ENCODE results near the gene PBX3. TPM values are rescaled to one million over a fixed set of nuclear protein-coding genes. Genes with fewer than 3 reads are reported as not detected.

The PBX3 gene
- total RNA-seq, 1 experiment from 2014 or later = 1.5 TPM

DNA sequence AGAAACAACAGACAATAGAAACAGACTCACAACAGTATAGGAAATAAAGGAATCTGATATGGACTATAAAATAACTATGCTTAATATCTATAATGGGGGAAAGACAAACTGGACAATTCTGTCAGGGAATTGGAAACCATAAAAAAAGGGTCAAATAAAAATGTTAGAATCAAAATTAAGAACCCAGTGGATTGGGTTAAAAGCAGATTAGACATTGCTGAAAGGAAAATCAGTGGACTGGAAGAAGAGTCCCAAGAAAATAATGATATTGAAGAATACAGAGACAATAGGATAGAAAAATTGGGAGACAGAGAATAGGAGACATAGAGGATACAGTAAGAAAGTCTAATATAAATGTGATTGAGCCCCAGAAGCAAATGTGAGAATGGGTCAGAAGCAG is 199.2 kb downstream of the PBX3 start:
- POLR2A ChIA-PET (ENCODE audit: low non-redundant PET) = no interaction called here
- CTCF ChIA-PET = no interaction called here

DNA sequence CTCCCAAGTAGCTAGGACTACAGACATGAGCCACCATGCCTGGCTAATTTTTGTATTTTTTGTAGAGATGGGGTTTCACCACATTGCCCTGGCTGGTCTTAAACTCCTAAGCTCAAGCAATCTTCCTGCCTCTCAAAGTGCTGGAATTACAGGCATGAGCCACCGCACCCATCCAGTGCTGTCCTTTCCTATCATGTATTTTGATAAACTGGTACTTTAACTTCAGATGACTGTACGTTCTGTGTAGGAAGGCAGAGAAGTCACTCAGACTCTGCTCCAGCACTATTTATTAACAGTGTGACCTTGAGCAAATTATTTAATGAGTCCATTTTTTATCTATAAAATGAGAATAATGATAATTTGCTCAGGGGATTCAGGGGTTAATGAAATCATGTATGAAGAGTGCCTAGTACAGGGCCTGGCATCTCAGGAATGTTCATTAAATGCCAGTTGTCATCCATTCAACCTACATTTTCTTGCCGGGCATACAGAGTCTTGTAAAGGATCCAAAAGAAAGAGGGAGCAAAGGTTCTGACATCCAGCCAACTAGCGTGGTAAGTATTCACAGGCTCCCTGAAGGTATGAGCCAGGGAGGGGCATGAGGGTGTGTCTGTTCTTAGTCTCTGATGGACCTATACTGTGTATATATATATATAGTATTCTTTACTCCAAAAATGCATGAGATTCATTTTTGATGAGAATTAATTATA is 201.9 kb downstream of the PBX3 start:
- H3K4me1 ChIP-seq (ENCODE audit: insufficient read depth, low read length, poor library complexity, severe bottlenecking) = no peaks in the 10 kb centered on the region
- no TSS peak for BruUV-seq (replicated peaks)
- no peaks in the 10 kb centered on the region for H3K36me3 ChIP-seq (ENCODE audit: insufficient read depth, low read length, poor library complexity, severe bottlenecking)
- H3K4me3 ChIP-seq (ENCODE audit: low read depth, low read length, poor library complexity, severe bottlenecking) = no peak overlapping the region
- TF ChIP-seq, protein P1, sequence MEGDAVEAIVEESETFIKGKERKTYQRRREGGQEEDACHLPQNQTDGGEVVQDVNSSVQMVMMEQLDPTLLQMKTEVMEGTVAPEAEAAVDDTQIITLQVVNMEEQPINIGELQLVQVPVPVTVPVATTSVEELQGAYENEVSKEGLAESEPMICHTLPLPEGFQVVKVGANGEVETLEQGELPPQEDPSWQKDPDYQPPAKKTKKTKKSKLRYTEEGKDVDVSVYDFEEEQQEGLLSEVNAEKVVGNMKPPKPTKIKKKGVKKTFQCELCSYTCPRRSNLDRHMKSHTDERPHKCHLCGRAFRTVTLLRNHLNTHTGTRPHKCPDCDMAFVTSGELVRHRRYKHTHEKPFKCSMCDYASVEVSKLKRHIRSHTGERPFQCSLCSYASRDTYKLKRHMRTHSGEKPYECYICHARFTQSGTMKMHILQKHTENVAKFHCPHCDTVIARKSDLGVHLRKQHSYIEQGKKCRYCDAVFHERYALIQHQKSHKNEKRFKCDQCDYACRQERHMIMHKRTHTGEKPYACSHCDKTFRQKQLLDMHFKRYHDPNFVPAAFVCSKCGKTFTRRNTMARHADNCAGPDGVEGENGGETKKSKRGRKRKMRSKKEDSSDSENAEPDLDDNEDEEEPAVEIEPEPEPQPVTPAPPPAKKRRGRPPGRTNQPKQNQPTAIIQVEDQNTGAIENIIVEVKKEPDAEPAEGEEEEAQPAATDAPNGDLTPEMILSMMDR (conservative IDR thresholded peaks at IDR 0.05; ENCODE audit: low read depth, low read length) = no peak
- TF ChIP-seq EZH2 (IDR thresholded peaks at IDR 0.05; ENCODE audit: borderline replicate concordance, low read depth, low read length, poor library complexity, severe bottlenecking) = no peak
- intact Hi-C loops (cut with micrococcal nuclease; ENCODE audit: unreplicated experiment) = no loop called here
- CTCF ChIA-PET = no interaction called here
- peaks cover 37% of the 10 kb centered on the region for H3K27me3 ChIP-seq (replicated peaks; ENCODE audit: insufficient read depth, low read depth, low read length, poor library complexity)
- DNase-seq (ENCODE audit: low spot score) = no peak
- no peaks in the 10 kb centered on the region for H3K9me3 ChIP-seq (ENCODE audit: low read depth, low read length, poor library complexity, severe bottlenecking)
- H3K27ac ChIP-seq (ENCODE audit: low read depth, low read length, poor library complexity, severe bottlenecking) = no peak overlapping the region
- POLR2A ChIA-PET (ENCODE audit: low non-redundant PET) = no interaction called here

More for the DNA sequence above, 199.2 kb downstream of the PBX3 start:
- H3K9me3 ChIP-seq (ENCODE audit: low read depth, low read length, poor library complexity, severe bottlenecking) = no peaks in the 10 kb centered on the region
- no peak for TF ChIP-seq EZH2 (IDR thresholded peaks at IDR 0.05; ENCODE audit: borderline replicate concordance, low read depth, low read length, poor library complexity, severe bottlenecking)
- H3K36me3 ChIP-seq (ENCODE audit: insufficient read depth, low read length, poor library complexity, severe bottlenecking) = no peaks in the 10 kb centered on the region
- no peak for DNase-seq (ENCODE audit: low spot score)
- H3K27me3 ChIP-seq (replicated peaks; ENCODE audit: insufficient read depth, low read depth, low read length, poor library complexity) = peaks cover 54% of the 10 kb centered on the region
- H3K4me3 ChIP-seq (ENCODE audit: low read depth, low read length, poor library complexity, severe bottlenecking) = no peak overlapping the region
- no peak overlapping the region for H3K27ac ChIP-seq (ENCODE audit: low read depth, low read length, poor library complexity, severe bottlenecking)
- intact Hi-C loops (cut with micrococcal nuclease; ENCODE audit: unreplicated experiment) = no loop called here
- BruUV-seq (replicated peaks) = no TSS peak
- no peaks in the 10 kb centered on the region for H3K4me1 ChIP-seq (ENCODE audit: insufficient read depth, low read length, poor library complexity, severe bottlenecking)

DNA sequence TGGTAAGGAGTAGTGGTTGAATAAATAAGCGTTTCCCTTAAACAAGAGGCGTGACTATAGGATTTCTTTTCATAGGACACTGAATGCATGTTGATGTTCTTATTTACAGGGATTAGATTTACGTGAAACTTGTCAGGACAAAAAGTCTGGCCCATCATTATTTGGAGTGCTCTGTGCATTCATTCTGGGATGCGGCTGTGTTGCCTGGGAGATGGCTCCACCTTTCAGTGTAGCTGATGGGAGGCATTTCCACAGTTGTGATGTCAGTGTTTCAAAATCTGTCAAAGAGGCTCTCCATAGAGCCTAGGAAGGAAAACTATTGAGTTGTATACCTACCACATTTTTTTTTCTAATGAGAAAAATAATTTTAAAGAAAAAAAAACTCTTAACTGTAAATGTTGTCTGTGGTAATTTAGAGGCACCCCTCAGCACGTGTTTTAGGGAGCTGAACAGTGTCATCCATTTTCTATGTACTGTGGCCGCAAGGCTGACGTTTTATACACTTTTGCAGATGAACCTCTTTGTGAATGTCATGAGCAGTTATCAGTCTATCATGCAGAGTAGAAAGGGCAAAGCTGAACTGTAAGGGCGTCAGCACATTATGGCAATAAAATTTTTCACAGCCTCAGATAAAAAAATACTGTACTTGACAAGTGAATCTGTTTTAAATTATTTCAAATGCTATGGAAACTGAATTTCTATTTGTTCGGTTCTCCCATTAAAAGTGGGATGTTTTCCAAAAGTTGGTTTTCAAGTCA is 202.7 kb downstream of the PBX3 start:
- Histone ChIP-seq H3K4me1 (ENCODE audit: insufficient read depth, low read length, poor library complexity, severe bottlenecking) (no peaks in the 10 kb centered on the region), H3K9me3 (ENCODE audit: low read depth, low read length, poor library complexity, severe bottlenecking) (no peaks in the 10 kb centered on the region), H3K36me3 (ENCODE audit: insufficient read depth, low read length, poor library complexity, severe bottlenecking) (no peaks in the 10 kb centered on the region), H3K4me3 (ENCODE audit: low read depth, low read length, poor library complexity, severe bottlenecking) (no peak overlapping the region), H3K27me3 (replicated peaks; ENCODE audit: insufficient read depth, low read depth, low read length, poor library complexity) (peaks cover 37% of the 10 kb centered on the region), H3K27ac (ENCODE audit: low read depth, low read length, poor library complexity, severe bottlenecking) (no peak overlapping the region)
- no TSS peak for BruUV-seq (replicated peaks)
- TF ChIP-seq, protein P1 (conservative IDR thresholded peaks at IDR 0.05; ENCODE audit: low read depth, low read length) = no peak
- no peak for TF ChIP-seq EZH2 (IDR thresholded peaks at IDR 0.05; ENCODE audit: borderline replicate concordance, low read depth, low read length, poor library complexity, severe bottlenecking)
- CTCF ChIA-PET = no interaction called here
- no peak for DNase-seq (ENCODE audit: low spot score)
- POLR2A ChIA-PET (ENCODE audit: low non-redundant PET) = no interaction called here
- intact Hi-C loops (cut with micrococcal nuclease; ENCODE audit: unreplicated experiment) = no loop called here
